OCI-LY3 (cell line): ENCODE results near the gene PPP1R1C.

Source experiments
- H2AFZ ChIP-seq: fragments of 200-600, 300-600 bp; shearing (Covaris generic); 2 replicates; pipeline ENCODE4 v1.6.0; 2014; ENCODE audit warnings: antibody characterized with exemption, low read depth, low read length
- H3K27ac ChIP-seq: fragments of 200-600, 300-600 bp; sonication (generic); 2 replicates; pipeline ENCODE4 v1.5.1; 2014; ENCODE audit warnings: mild to moderate bottlenecking, low read length, moderate library complexity, mixed read lengths
- H3K27me3 ChIP-seq: fragments of 200-600, 300-600 bp; sonication (generic); 2 replicates; pipeline ENCODE4 v1.6.1; 2014; ENCODE audit warnings: low read depth, low read length, mixed read lengths
- H3K36me3 ChIP-seq: fragments of 200-600, 300-600 bp; sonication (generic); replicated peaks from 2 replicates; pipeline ENCODE3; 2014; ENCODE audit warnings: low read depth, low read length, mixed read lengths
- H3K4me1 ChIP-seq: fragments of 300-600, 200-600 bp; sonication (generic); 2 replicates; pipeline ENCODE4 v1.6.1; 2014; ENCODE audit warnings: low read length, mixed read lengths
- H3K4me2 ChIP-seq: fragments of 200-600, 300-600 bp; sonication (generic); 2 replicates; pipeline ENCODE4 v1.6.1; 2014; ENCODE audit warnings: low read length, mixed read lengths
- H3K4me3 ChIP-seq: fragments of 300-600, 200-600 bp; sonication (generic); 2 replicates; pipeline ENCODE4 v1.5.1; 2014; ENCODE audit warnings: antibody characterized with exemption, mild to moderate bottlenecking, low read length, moderate library complexity
- H3K79me2 ChIP-seq: fragments of 300-600, 200-600 bp; shearing (Covaris generic); 2 replicates; pipeline ENCODE4 v1.6.1; 2014; ENCODE audit warnings: mild to moderate bottlenecking, low read length, mixed read lengths
- H3K9ac ChIP-seq: fragments of 300-600, 200-600 bp; shearing (Covaris generic); 2 replicates; pipeline ENCODE4 v1.6.0; 2014; ENCODE audit warnings: mild to moderate bottlenecking, low read length, moderate library complexity
- H3K9me3 ChIP-seq: fragments of 200-600, 300-600 bp; shearing (Covaris generic); 2 replicates; pipeline ENCODE4 v1.6.1; 2014; ENCODE audit warnings: low read length, mixed read lengths; ENCODE audit not compliant: insufficient read depth
- H4K20me1 ChIP-seq: fragments of 200-600, 300-600 bp; sonication (generic); 2 replicates; pipeline ENCODE4 v1.6.1; 2016; ENCODE audit warnings: low read length, mixed read lengths; ENCODE audit not compliant: insufficient read depth
- EZH2phosphoT487 ChIP-seq: fragments of 200-600 bp; shearing (Covaris generic); IDR thresholded peaks from 2 replicates; pipeline ENCODE4 v1.6.1; 2018; ENCODE audit warnings: antibody characterized with exemption, mixed run types, low read depth
- TF ChIP-seq, protein P1 (sequence below): fragments of 200-600, 300-600 bp; sonication (generic); IDR thresholded peaks from 2 replicates; pipeline ENCODE4 v1.5.1; 2014; ENCODE audit warnings: antibody characterized with exemption, low read length, low read depth

Gene PPP1R1C

DNA sequence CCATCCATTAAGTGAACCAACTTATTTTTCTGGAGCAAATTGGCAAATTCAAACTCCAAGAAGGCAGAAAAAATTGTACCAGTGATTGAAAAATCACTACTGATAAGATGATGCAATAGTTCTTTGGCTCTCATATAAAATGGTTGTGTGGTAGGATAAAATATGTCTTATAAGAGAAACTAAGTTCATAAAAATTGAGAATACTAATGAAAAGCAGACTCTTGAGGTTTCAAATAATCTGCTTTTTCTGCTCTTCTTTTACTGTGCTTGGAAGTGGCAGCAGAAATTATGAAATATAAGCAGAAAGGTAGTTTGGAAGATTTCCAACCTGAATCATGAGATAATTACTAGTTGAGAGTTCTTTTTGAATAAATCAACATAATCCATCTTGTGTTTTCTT, 61.9 kb downstream of the PPP1R1C start:
- Histone ChIP-seq H2AFZ (no peak overlapping the region), H3K4me3 (no peak overlapping the region), H3K4me2 (no peak overlapping the region), H3K4me1 (peaks cover 9% of the 10 kb centered on the region), H3K27me3 (no peaks in the 10 kb centered on the region), H3K36me3 (no peaks in the 10 kb centered on the region), H3K79me2 (no peaks in the 10 kb centered on the region), H3K9ac (no peak overlapping the region), H3K27ac (no peak overlapping the region), H4K20me1 (no peaks in the 10 kb centered on the region), H3K9me3 (no peaks in the 10 kb centered on the region)
- TF ChIP-seq, protein P1, sequence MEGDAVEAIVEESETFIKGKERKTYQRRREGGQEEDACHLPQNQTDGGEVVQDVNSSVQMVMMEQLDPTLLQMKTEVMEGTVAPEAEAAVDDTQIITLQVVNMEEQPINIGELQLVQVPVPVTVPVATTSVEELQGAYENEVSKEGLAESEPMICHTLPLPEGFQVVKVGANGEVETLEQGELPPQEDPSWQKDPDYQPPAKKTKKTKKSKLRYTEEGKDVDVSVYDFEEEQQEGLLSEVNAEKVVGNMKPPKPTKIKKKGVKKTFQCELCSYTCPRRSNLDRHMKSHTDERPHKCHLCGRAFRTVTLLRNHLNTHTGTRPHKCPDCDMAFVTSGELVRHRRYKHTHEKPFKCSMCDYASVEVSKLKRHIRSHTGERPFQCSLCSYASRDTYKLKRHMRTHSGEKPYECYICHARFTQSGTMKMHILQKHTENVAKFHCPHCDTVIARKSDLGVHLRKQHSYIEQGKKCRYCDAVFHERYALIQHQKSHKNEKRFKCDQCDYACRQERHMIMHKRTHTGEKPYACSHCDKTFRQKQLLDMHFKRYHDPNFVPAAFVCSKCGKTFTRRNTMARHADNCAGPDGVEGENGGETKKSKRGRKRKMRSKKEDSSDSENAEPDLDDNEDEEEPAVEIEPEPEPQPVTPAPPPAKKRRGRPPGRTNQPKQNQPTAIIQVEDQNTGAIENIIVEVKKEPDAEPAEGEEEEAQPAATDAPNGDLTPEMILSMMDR, result no peak
- TF ChIP-seq EZH2phosphoT487, result no peak

GRCh38 chr2:182048088-182048487, 62.4 kb downstream of the PPP1R1C start:
- H3K4me1 ChIP-seq, result peaks cover 9% of the 10 kb centered on the region
- no peak overlapping the region for H3K27ac ChIP-seq
- no peaks in the 10 kb centered on the region for H3K36me3 ChIP-seq
- no peaks in the 10 kb centered on the region for H3K27me3 ChIP-seq
- no peak overlapping the region for H2AFZ ChIP-seq
- no peak overlapping the region for H3K4me2 ChIP-seq
- H4K20me1 ChIP-seq, result no peaks in the 10 kb centered on the region
- no peak overlapping the region for H3K9ac ChIP-seq
- H3K4me3 ChIP-seq, result no peak overlapping the region
- H3K9me3 ChIP-seq, result no peaks in the 10 kb centered on the region
- no peaks in the 10 kb centered on the region for H3K79me2 ChIP-seq
- TF ChIP-seq, protein P1, result no peak
- no peak for TF ChIP-seq EZH2phosphoT487

DNA sequence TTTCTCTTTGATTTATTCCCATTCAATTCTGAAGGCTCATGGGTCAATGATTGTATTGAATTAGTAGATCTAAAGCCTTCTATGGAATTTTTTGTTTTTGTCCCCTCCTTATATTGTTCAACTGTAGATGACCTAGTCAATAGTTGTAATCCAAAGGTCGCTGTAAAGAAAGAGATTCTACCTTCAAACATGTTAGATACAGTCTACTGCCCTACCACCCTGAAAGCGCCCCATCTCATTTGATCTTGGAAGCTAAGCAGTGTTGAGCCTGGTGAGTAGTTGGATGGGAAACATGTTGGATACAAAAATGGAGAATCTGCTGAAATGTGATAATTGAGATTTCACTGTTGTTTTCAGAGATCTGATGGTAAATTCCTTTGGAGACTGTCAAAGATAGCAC, 63.0 kb downstream of the PPP1R1C start:
- Histone ChIP-seq H4K20me1 (no peaks in the 10 kb centered on the region), H3K9me3 (no peaks in the 10 kb centered on the region), H2AFZ (no peak overlapping the region), H3K4me2 (no peak overlapping the region), H3K27ac (no peak overlapping the region), H3K79me2 (no peaks in the 10 kb centered on the region), H3K27me3 (no peaks in the 10 kb centered on the region), H3K9ac (no peak overlapping the region), H3K4me1 (peaks cover 9% of the 10 kb centered on the region), H3K36me3 (no peaks in the 10 kb centered on the region), H3K4me3 (no peak overlapping the region)
- TF ChIP-seq, protein P1, result no peak
- no peak for TF ChIP-seq EZH2phosphoT487

- no peaks in the 10 kb centered on the region for H3K27me3 ChIP-seq
- H3K4me3 ChIP-seq, result no peak overlapping the region
- no peaks in the 10 kb centered on the region for H3K79me2 ChIP-seq
- no peak overlapping the region for H2AFZ ChIP-seq
- H3K36me3 ChIP-seq, result no peaks in the 10 kb centered on the region
- no peak for TF ChIP-seq EZH2phosphoT487
- TF ChIP-seq, protein P1, result no peak
- H3K9me3 ChIP-seq, result no peaks in the 10 kb centered on the region
- H3K9ac ChIP-seq, result no peak overlapping the region
- peaks cover 9% of the 10 kb centered on the region for H3K4me1 ChIP-seq
- H4K20me1 ChIP-seq, result no peaks in the 10 kb centered on the region
- H3K4me2 ChIP-seq, result no peak overlapping the region
- H3K27ac ChIP-seq, result no peak overlapping the region
Measured at GRCh38 chr2:182049372-182050148, 63.9 kb downstream of the PPP1R1C start.
